Activated T-helper 17 cell treated with anti-CD3 and anti-CD28 coated beads, Interleukin-2, amount 50 U/mL, for 72 hours (primary cell): ENCODE measurements around the gene ROR2. TPM values are rescaled to one million over a fixed set of nuclear protein-coding genes. Genes with fewer than 3 reads are reported as not detected.

Experiments
- ATAC-seq: fragments of 150-1000 bp; cut with Tn5 transposase; replicated peaks from 2 replicates; pipeline ENCODE4 v1.10.0; 2021; ENCODE audit warnings: mild to moderate bottlenecking, moderate library complexity
- H3K27ac Mint-ChIP-seq: one replicate; pipeline ENCODE4 v1.8.0; 2022; ENCODE audit warnings: mixed read lengths
- H3K27me3 Mint-ChIP-seq: one replicate; pipeline ENCODE4 v1.8.0; 2022; ENCODE audit warnings: mixed read lengths
- H3K36me3 Mint-ChIP-seq: one replicate; pipeline ENCODE4 v1.8.0; 2022; ENCODE audit warnings: low read depth, mild to moderate bottlenecking, mixed read lengths
- H3K4me1 Mint-ChIP-seq: one replicate; pipeline ENCODE4 v1.8.0; 2022; ENCODE audit warnings: mixed read lengths
- H3K4me3 Mint-ChIP-seq: one replicate; pipeline ENCODE4 v1.8.0; 2022; ENCODE audit warnings: mild to moderate bottlenecking, mixed read lengths
- H3K9me3 Mint-ChIP-seq: one replicate; pipeline ENCODE4 v1.8.0; 2022; ENCODE audit warnings: mixed read lengths
- total RNA-seq, 2 donors: library from RNA; stranded (reverse); gene quantifications; one replicate each; pipeline ENCODE4 v1.2.3, GENCODE V29; 2022

Gene ROR2
- total RNA-seq, 2 donors from 2014 or later, result 0.08 TPM; not detected in 1

DNA sequence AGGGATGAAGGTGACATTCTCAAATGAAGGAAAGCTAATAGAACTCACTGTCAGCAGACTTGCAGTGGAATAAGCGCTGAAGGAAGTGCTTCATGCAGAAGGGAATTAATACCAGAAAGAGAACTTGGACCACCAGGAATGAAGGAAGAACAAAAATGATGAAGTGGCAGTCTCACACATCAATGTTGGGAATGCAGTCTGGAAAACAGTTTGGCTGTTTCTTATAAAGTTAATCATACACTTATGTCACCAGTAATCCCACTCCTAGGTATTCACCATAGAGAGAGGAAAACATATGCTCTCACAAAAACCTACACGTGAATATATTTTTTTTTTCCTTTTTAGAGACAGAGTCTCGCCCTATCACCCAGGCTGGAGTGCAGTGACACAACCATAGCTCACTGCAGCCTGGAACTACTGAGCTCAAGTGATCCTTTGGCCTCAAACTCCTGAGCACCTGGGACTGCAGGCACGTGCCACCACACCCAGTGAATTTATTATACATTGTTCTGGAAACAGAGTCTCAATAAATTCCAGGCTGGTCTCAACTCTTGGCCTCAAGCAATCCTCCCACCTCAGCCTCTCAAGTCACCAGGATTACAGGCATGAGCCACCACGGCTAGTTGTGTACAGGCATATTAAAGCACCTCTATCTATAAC is 81.2 kb downstream of the ROR2 start:
- peaks cover 5% of the 10 kb centered on the region for H3K27me3 Mint-ChIP-seq
- H3K27ac Mint-ChIP-seq, result no peak overlapping the region
- H3K4me1 Mint-ChIP-seq, result no peaks in the 10 kb centered on the region
- no peaks in the 10 kb centered on the region for H3K36me3 Mint-ChIP-seq
- H3K4me3 Mint-ChIP-seq, result no peak overlapping the region
- ATAC-seq, result no peak
- H3K9me3 Mint-ChIP-seq, result no peaks in the 10 kb centered on the region

- Mint-ChIP-seq H3K9me3 (no peaks in the 10 kb centered on the region), H3K4me3 (no peak overlapping the region), H3K27me3 (peaks cover 12% of the 10 kb centered on the region), H3K36me3 (no peaks in the 10 kb centered on the region), H3K27ac (no peak overlapping the region), H3K4me1 (no peaks in the 10 kb centered on the region)
- no peak for ATAC-seq
Measured at GRCh38 chr9:91867740-91868139, 82.3 kb downstream of the ROR2 start.

DNA sequence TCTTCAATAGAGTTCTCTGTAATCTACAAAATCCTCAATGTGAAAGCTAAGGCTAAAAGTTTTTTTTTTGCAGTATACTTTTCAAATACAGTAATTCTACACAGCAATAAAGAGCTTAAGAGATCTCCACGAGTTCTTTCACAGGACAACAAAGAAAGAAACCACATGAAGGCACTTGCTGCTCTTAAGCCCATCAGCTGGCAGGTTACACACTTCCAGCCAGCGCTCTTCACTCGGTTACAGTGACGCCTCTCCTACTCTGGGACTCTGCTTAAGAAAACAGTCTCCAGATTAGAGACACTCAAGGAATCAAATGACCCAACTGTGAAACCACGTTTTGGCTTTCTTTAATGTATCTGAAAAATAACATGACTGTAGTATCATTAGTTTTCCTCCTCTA is 85.0 kb downstream of the ROR2 start:
- no peak overlapping the region for H3K27ac Mint-ChIP-seq
- no peak for ATAC-seq
- no peak overlapping the region for H3K4me3 Mint-ChIP-seq
- H3K9me3 Mint-ChIP-seq, result no peaks in the 10 kb centered on the region
- H3K36me3 Mint-ChIP-seq, result no peaks in the 10 kb centered on the region
- H3K4me1 Mint-ChIP-seq, result no peaks in the 10 kb centered on the region
- H3K27me3 Mint-ChIP-seq, result peaks cover 19% of the 10 kb centered on the region

DNA sequence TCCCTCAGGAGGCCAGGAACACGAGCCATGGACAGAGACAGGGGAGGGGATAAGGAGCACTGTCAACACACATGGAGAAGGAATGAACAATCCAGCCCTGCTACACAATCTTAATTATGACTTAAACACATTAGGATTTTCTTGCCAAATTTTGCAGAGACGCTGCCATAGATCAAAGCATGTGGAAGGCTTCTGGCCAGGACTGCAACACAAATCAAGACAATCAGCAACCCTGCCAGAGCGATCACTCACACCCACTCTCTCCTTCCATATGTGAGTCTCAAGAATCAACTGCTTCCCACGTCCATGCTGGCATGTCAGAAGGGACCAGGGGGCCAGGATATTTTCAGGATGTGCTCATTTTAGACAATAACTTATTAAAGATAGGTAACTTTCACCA is 85.6 kb downstream of the ROR2 start:
- no peak overlapping the region for H3K27ac Mint-ChIP-seq
- no peak overlapping the region for H3K4me3 Mint-ChIP-seq
- H3K9me3 Mint-ChIP-seq, result no peaks in the 10 kb centered on the region
- peaks cover 19% of the 10 kb centered on the region for H3K27me3 Mint-ChIP-seq
- H3K4me1 Mint-ChIP-seq, result no peaks in the 10 kb centered on the region
- H3K36me3 Mint-ChIP-seq, result no peaks in the 10 kb centered on the region
- no peak for ATAC-seq

DNA sequence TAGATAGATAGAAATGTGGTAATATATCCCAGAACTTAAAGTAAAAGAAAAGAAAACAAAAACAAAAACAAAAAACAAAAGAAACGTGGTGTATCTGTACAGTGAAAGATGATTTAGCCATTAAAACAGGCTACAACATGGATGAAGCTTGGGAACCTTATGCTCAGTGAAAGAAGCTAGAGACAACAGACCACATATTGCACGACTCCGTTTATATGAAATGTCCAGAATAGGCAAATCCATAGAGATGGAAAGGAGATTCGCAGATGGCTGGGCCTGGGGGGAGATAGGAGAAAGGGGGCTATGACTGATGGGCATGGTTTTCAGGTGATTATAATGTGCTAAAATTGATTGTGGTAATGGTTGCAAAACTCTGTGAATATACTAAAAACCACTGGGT is 86.6 kb downstream of the ROR2 start:
- Mint-ChIP-seq H3K27ac (no peak overlapping the region), H3K4me1 (no peaks in the 10 kb centered on the region), H3K36me3 (no peaks in the 10 kb centered on the region), H3K9me3 (no peaks in the 10 kb centered on the region), H3K4me3 (no peak overlapping the region), H3K27me3 (peaks cover 19% of the 10 kb centered on the region)
- ATAC-seq, result no peak

GRCh38 chr9:91858213-91859030 is 91.6 kb downstream of the ROR2 start:
- Mint-ChIP-seq H3K36me3 (no peaks in the 10 kb centered on the region), H3K4me1 (no peaks in the 10 kb centered on the region)

GRCh38 chr9:91857291-91858212 is 92.5 kb downstream of the ROR2 start:
- H3K4me3 Mint-ChIP-seq, result no peak overlapping the region
- no peak for ATAC-seq
- no peaks in the 10 kb centered on the region for H3K9me3 Mint-ChIP-seq
- H3K4me1 Mint-ChIP-seq, result no peaks in the 10 kb centered on the region
- H3K36me3 Mint-ChIP-seq, result no peaks in the 10 kb centered on the region
- H3K27me3 Mint-ChIP-seq, result peaks cover 11% of the 10 kb centered on the region
- H3K27ac Mint-ChIP-seq, result no peak overlapping the region

More at GRCh38 chr9:91858213-91859030, 91.6 kb downstream of the ROR2 start:
- H3K4me3 Mint-ChIP-seq, result no peak overlapping the region
- no peak for ATAC-seq
- no peak overlapping the region for H3K27ac Mint-ChIP-seq
- H3K27me3 Mint-ChIP-seq, result peaks cover 14% of the 10 kb centered on the region
- H3K9me3 Mint-ChIP-seq, result no peaks in the 10 kb centered on the region

DNA sequence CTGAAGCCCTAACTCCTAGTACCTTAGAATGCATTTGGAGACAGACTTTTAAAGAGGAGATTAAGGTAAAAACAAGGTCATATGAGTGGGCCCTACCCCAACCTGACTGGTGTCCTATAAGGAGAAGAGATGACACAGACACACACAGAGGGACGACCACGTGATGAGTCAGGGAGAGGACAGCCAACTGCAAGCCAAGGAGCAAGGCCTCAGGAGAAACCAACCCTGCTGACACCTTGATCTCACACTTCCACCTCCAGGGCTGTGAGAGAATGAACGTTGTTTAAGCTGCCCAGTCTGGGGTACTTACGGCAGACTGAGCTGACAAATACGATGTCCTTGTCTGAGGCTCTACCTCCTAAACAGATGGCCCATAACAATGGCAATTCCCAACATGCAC is 93.6 kb downstream of the ROR2 start:
- H3K9me3 Mint-ChIP-seq, result no peaks in the 10 kb centered on the region
- no peaks in the 10 kb centered on the region for H3K36me3 Mint-ChIP-seq
- peak; percentile 59 for ATAC-seq
- no peak overlapping the region for H3K27ac Mint-ChIP-seq
- peaks cover 5% of the 10 kb centered on the region for H3K27me3 Mint-ChIP-seq
- no peaks in the 10 kb centered on the region for H3K4me1 Mint-ChIP-seq
- no peak overlapping the region for H3K4me3 Mint-ChIP-seq

DNA sequence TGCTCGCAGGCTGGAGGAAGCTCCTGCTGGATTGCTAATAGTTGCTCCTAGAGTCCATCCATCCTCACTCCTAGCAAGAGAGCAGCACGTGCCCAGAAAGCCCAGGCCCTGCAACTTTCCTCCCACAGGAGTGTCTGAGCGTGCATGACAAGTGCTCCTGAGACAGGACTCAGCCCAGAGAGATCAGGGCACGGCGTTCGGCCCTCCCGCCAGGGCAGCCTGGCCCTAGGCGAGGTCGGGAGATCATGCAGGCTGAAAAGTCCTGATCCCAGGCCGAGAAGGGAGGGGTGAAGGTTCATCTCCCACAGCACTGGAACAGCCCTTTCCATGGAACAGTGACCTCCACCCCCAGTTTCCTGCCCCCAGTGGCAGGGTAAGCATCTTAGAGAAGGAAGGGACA is 94.8 kb downstream of the ROR2 start:
- no peak for ATAC-seq
- H3K27me3 Mint-ChIP-seq, result peaks cover 4% of the 10 kb centered on the region

GRCh38 chr9:91852801-91853347 is 97.2 kb downstream of the ROR2 start:
- H3K9me3 Mint-ChIP-seq, result no peaks in the 10 kb centered on the region

More for the DNA sequence above, 94.8 kb downstream of the ROR2 start:
- H3K27ac Mint-ChIP-seq, result no peak overlapping the region
- no peaks in the 10 kb centered on the region for H3K36me3 Mint-ChIP-seq
- no peaks in the 10 kb centered on the region for H3K4me1 Mint-ChIP-seq
- no peak overlapping the region for H3K4me3 Mint-ChIP-seq
- H3K9me3 Mint-ChIP-seq, result no peaks in the 10 kb centered on the region

DNA sequence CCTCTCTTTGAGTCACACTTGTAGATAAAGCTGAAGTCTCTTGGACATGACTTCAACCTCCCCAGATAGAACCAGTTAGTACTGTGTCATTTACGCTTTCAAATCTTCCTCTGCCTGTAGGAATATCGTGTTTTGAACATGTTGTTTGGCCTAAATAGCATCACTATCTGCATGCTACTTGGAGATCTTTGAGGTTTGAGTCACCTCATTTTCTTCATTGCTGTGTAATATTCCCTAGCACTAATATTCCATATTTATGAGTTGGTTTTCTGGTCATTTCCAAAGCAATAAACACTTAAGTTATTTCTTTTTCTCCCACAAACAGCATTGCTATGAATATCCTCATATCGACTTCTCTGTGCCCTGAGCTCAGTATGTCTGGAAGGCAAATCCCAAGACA is 100.3 kb downstream of the ROR2 start:
- H3K4me1 Mint-ChIP-seq, result peaks cover 4% of the 10 kb centered on the region
- H3K4me3 Mint-ChIP-seq, result no peak overlapping the region
- peaks cover 15% of the 10 kb centered on the region for H3K27me3 Mint-ChIP-seq
- H3K27ac Mint-ChIP-seq, result no peak overlapping the region
- H3K36me3 Mint-ChIP-seq, result no peaks in the 10 kb centered on the region
- ATAC-seq, result no peak
- H3K9me3 Mint-ChIP-seq, result no peaks in the 10 kb centered on the region

More at GRCh38 chr9:91852801-91853347, 97.2 kb downstream of the ROR2 start:
- Mint-ChIP-seq H3K4me3 (no peak overlapping the region), H3K36me3 (no peaks in the 10 kb centered on the region), H3K27ac (no peak overlapping the region), H3K4me1 (no peaks in the 10 kb centered on the region), H3K27me3 (peaks cover 11% of the 10 kb centered on the region)
- ATAC-seq, result no peak

DNA sequence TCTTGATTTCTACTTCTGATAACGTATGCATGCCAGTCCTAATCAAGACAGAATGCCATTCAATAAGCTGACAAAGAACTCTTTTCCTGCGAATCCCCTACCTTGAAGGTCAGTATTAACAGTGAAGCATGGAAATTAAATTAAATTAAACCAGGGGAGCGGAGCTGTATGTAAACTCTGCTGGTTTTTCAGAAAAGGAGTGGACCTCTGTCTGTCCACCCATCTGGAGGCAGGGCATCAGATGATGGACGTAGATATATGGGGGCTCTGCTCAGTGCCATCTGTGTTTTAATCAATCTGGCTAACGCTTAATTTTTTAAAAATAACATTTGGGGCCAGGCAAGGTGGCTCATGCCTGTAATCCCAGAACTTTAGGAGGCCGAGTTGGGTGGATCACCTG is 101.9 kb downstream of the ROR2 start:
- peaks cover 11% of the 10 kb centered on the region for H3K27me3 Mint-ChIP-seq
- H3K27ac Mint-ChIP-seq, result no peak overlapping the region
- H3K9me3 Mint-ChIP-seq, result no peaks in the 10 kb centered on the region
- H3K36me3 Mint-ChIP-seq, result no peaks in the 10 kb centered on the region
- H3K4me3 Mint-ChIP-seq, result no peak overlapping the region
- H3K4me1 Mint-ChIP-seq, result peaks cover 4% of the 10 kb centered on the region
- ATAC-seq, result no peak

DNA sequence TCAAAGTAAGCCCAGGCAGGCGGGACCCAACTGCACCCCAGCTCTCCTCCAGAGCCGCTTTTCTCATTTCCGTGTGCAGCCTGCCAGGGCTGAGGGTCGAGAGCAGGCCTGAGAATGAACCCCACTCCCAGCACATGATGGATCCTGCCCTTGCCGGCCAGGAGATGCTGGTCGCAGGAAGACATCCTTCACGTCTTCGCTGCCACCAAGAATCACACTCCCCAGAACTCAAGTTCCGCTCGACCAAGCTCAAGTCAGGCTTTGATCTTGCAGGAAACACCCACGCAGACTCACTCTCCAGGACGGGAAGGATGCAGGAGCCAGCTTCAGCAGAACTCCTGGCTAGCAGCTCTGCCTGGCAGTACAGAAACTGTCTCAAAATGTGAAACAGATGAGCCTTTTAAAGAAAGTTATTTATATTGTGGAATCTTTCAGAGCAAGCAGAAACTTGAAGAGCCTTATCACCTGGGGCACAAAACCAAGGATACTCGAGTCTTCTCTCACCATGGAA is 102.4 kb downstream of the ROR2 start:
- Mint-ChIP-seq H3K4me1 (peaks cover 4% of the 10 kb centered on the region), H3K27me3 (peaks cover 11% of the 10 kb centered on the region), H3K9me3 (no peaks in the 10 kb centered on the region), H3K27ac (no peak overlapping the region), H3K4me3 (no peak overlapping the region), H3K36me3 (no peaks in the 10 kb centered on the region)
- no peak for ATAC-seq

GRCh38 chr9:91845879-91846278 is 104.1 kb downstream of the ROR2 start:
- Mint-ChIP-seq H3K36me3 (no peaks in the 10 kb centered on the region), H3K27ac (no peak overlapping the region), H3K9me3 (no peaks in the 10 kb centered on the region)

More at GRCh38 chr9:91845879-91846278, 104.1 kb downstream of the ROR2 start:
- Mint-ChIP-seq H3K4me3 (no peak overlapping the region), H3K27me3 (peaks cover 19% of the 10 kb centered on the region), H3K4me1 (peaks cover 4% of the 10 kb centered on the region)
- ATAC-seq, result no peak
